Small intestine (tissue), 7 donors: ENCODE results near the gene MRPL14. TPM values are rescaled to one million over a fixed set of nuclear protein-coding genes. Genes with fewer than 3 reads are reported as not detected.
A peak's percentile ranks its signal among the peaks of the same experiment; 100 is the strongest.

ENCODE experiments used
- DNase-seq, 2 donors: peaks; one replicate each; pipeline versions ENCODE4 v3.0.0 to v3.0.0-alpha.2; 2013
- FAIRE-seq: peaks from 2 replicates; lab custom pipeline; 2012; peaks lifted over from hg19 to GRCh38; lab: Jason Lieb, UNC
- H3K27ac ChIP-seq, 3 donors: one replicate each; pipeline ENCODE4 v1.5.1; 2013; ENCODE audit warnings: low read length in 2 of 3, mild to moderate bottlenecking in 2 of 3, control low read depth in 1 of 3, inconsistent platforms in 1 of 3, low read depth in 1 of 3, moderate library complexity in 1 of 3
- H3K27me3 ChIP-seq, 3 donors: one replicate each; pipeline ENCODE4 v1.6.1; 2013; ENCODE audit warnings: low read length in 3 of 3, inconsistent platforms in 1 of 3; ENCODE audit not compliant: control insufficient read depth in 3 of 3, insufficient read depth in 3 of 3
- H3K36me3 ChIP-seq, 3 donors: one replicate each; pipeline ENCODE4 v1.6.1; 2013; ENCODE audit warnings: low read length in 3 of 3, inconsistent platforms in 1 of 3, low read depth in 1 of 3, mild to moderate bottlenecking in 1 of 3, moderate library complexity in 1 of 3; ENCODE audit not compliant: control insufficient read depth in 3 of 3, insufficient read depth in 2 of 3
- H3K4me1 ChIP-seq, 3 donors: one replicate each; pipeline ENCODE4 v1.6.1; 2013; ENCODE audit warnings: low read length in 2 of 3, inconsistent platforms in 1 of 3, low read depth in 1 of 3, mild to moderate bottlenecking in 1 of 3, moderate library complexity in 1 of 3; ENCODE audit not compliant: control insufficient read depth in 3 of 3, insufficient read depth in 2 of 3
- H3K4me3 ChIP-seq, 3 donors: one replicate each; pipeline ENCODE4 v1.5.1; 2013; ENCODE audit warnings: low read length in 3 of 3, control low read depth in 1 of 3, inconsistent platforms in 1 of 3, low read depth in 1 of 3, mild to moderate bottlenecking in 1 of 3, moderate library complexity in 1 of 3
- H3K9me3 ChIP-seq, 2 donors: one replicate each; pipeline ENCODE4 v1.6.1; 2013; ENCODE audit warnings: low read depth in 1 of 2, low read length in 1 of 2; ENCODE audit not compliant: control insufficient read depth in 2 of 2, insufficient read depth in 1 of 2
- WGBS, 3 donors: extraction: QIAGEN DNeasy Blood & Tissue Kit; methylation state at CpG; one replicate each; pipeline ENCODE4 v1.1.7; 2013; 5-methylcytosine and 5-hydroxymethylcytosine counted together
- polyA plus RNA-seq, 4 donors: library from polyadenylated mRNA; stranded (reverse) in 3 of 4; unstranded in 1 of 4; fragments of 200-250 nt in 3 of 4; fragments of 120-200 nt in 1 of 4; gene quantifications; one replicate each; pipeline versions ENCODE4 v1.2.1 to v1.2.3, GENCODE V29; 2013
- donor health status: healthy with polysubstance abuse.
- donor health status: control.
- donor health status: control.
- donor health status: Bipolar disorder and iron deficiency.
- donor health status: healthy.

MRPL14 gene
- polyA plus RNA-seq, 4 donors, result 48.7 to 116 (median 96.0) TPM

GRCh38 chr6:44115866-44116265 is 11.4 kb downstream of the MRPL14 start:
- no peaks in the 10 kb centered on the region for H3K27me3 ChIP-seq
- H3K4me3 ChIP-seq, result no peak overlapping the region
- no peak for FAIRE-seq
- no peak overlapping the region for H3K27ac ChIP-seq
- H3K4me1 ChIP-seq, result peaks cover 5 to 61% (median 12%) of the 10 kb centered on the region in 3 donors
- DNase-seq, result no peak
- H3K36me3 ChIP-seq, result peaks cover 4 to 42% (median 8%) of the 10 kb centered on the region in 3 donors
- H3K9me3 ChIP-seq, result no peaks in the 10 kb centered on the region
- 85 to 88% (median 87%) methylated on average over 5 of the region's 5 CpGs for WGBS, 3 donors

- no peak overlapping the region for H3K4me3 ChIP-seq
- peaks cover 8 to 57% (median 9%) of the 10 kb centered on the region in 3 donors for H3K36me3 ChIP-seq
- H3K27me3 ChIP-seq, result no peaks in the 10 kb centered on the region
- FAIRE-seq, result no peak
- peaks cover 5 to 68% (median 9%) of the 10 kb centered on the region in 3 donors for H3K4me1 ChIP-seq
- no peak for DNase-seq
- peak overlapping the region in 1 of 3 donors; percentile 5 for H3K27ac ChIP-seq
- no peaks in the 10 kb centered on the region for H3K9me3 ChIP-seq
- WGBS, 3 donors, result 40 to 55% (median 46%) methylated on average over 3 of the region's 3 CpGs
Measured at GRCh38 chr6:44113414-44113813, 13.8 kb downstream of the MRPL14 start.

GRCh38 chr6:44111434-44112417 is 15.5 kb downstream of the MRPL14 start:
- H3K9me3 ChIP-seq, result no peaks in the 10 kb centered on the region
- no peak overlapping the region for H3K4me3 ChIP-seq
- peaks cover 5 to 56% (median 6%) of the 10 kb centered on the region in 3 donors for H3K4me1 ChIP-seq
- H3K27ac ChIP-seq, result peak overlapping the region; percentile 45 to 89 (median 87)
- FAIRE-seq, result no peak
- peak; percentile 92 to 97 for DNase-seq
- H3K36me3 ChIP-seq, result peaks cover 12 to 69% (median 13%) of the 10 kb centered on the region in 3 donors
- 41 to 62% (median 60%) methylated on average over 6 of the region's 6 CpGs for WGBS, 3 donors
- no peaks in the 10 kb centered on the region for H3K27me3 ChIP-seq

GRCh38 chr6:44110966-44111365 is 16.3 kb downstream of the MRPL14 start:
- WGBS, 3 donors, result 95 to 100% (median 100%) methylated on average over 3 of the region's 3 CpGs
- H3K36me3 ChIP-seq, result peaks cover 12 to 76% (median 13%) of the 10 kb centered on the region in 3 donors
- no peak overlapping the region for H3K4me3 ChIP-seq
- H3K27ac ChIP-seq, result peak overlapping the region in 2 of 3 donors; percentile 77 to 87
- H3K27me3 ChIP-seq, result no peaks in the 10 kb centered on the region
- no peak for FAIRE-seq
- H3K4me1 ChIP-seq, result peaks cover 3 to 49% (median 6%) of the 10 kb centered on the region in 3 donors
- DNase-seq, result no peak
- H3K9me3 ChIP-seq, result no peaks in the 10 kb centered on the region

GRCh38 chr6:44110005-44110676 is 17.1 kb downstream of the MRPL14 start:
- no peak for FAIRE-seq
- Histone ChIP-seq H3K9me3 (no peaks in the 10 kb centered on the region), H3K4me1 (peaks cover 3 to 46% (median 6%) of the 10 kb centered on the region in 3 donors), H3K27me3 (no peaks in the 10 kb centered on the region), H3K4me3 (no peak overlapping the region), H3K27ac (peak overlapping the region in 2 of 3 donors; percentile 1 to 77), H3K36me3 (peaks cover 12 to 76% (median 14%) of the 10 kb centered on the region in 3 donors)
- peak; percentile 48 to 65 for DNase-seq
- WGBS, 3 donors, result 79 to 85% (median 82%) methylated on average over 6 of the region's 6 CpGs

GRCh38 chr6:44109212-44109611 is 18.0 kb downstream of the MRPL14 start:
- no peaks in the 10 kb centered on the region for H3K9me3 ChIP-seq
- H3K4me1 ChIP-seq, result peaks cover 3 to 46% (median 6%) of the 10 kb centered on the region in 3 donors
- 90 to 93% (median 91%) methylated on average over 10 of the region's 10 CpGs for WGBS, 3 donors
- peaks cover 12 to 79% (median 12%) of the 10 kb centered on the region in 3 donors for H3K36me3 ChIP-seq
- no peaks in the 10 kb centered on the region for H3K27me3 ChIP-seq
- FAIRE-seq, result no peak
- no peak for DNase-seq
- H3K4me3 ChIP-seq, result no peak overlapping the region
- H3K27ac ChIP-seq, result no peak overlapping the region

DNA sequence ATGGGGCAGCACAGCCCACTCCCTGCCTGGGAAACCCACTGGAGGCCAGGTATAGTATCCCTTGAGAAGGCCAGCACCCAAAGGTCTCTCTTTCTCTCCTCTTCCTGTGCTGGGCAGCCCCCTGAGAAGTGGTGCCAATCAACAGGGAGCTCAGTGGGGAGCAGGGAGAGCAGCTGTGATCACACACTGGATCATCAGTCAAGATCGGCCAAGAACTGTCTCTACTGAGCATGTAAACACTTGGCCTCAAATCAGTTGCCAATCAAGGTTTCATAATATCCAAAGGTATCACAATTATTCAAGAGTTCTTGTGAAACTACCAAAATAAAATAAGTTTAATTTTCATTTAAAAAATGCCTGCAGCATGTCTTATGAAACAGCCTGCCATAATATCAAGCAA is 18.8 kb downstream of the MRPL14 start:
- H3K27me3 ChIP-seq, result no peaks in the 10 kb centered on the region
- H3K36me3 ChIP-seq, result peaks cover 8 to 79% (median 10%) of the 10 kb centered on the region in 3 donors
- no peak overlapping the region for H3K27ac ChIP-seq
- H3K9me3 ChIP-seq, result no peaks in the 10 kb centered on the region
- H3K4me1 ChIP-seq, result peaks cover 3 to 39% (median 6%) of the 10 kb centered on the region in 3 donors
- no peak for FAIRE-seq
- no peak overlapping the region for H3K4me3 ChIP-seq
- 9 to 89% (median 89%) methylated on average over 1 of the region's 1 CpG for WGBS, 3 donors
- DNase-seq, result no peak

GRCh38 chr6:44107017-44107416 is 20.2 kb downstream of the MRPL14 start:
- H3K4me1 ChIP-seq, result peaks cover 3 to 25% (median 6%) of the 10 kb centered on the region in 3 donors
- DNase-seq (no peak), FAIRE-seq (no peak)
- H3K27me3 ChIP-seq, result no peaks in the 10 kb centered on the region
- H3K9me3 ChIP-seq, result no peaks in the 10 kb centered on the region
- no peak overlapping the region for H3K4me3 ChIP-seq
- no peak overlapping the region for H3K27ac ChIP-seq
- 87 to 98% (median 93%) methylated on average over 5 of the region's 5 CpGs for WGBS, 3 donors
- H3K36me3 ChIP-seq, result peaks cover 8 to 81% (median 10%) of the 10 kb centered on the region in 3 donors
